Stimulated activated CD8-positive, alpha-beta memory T cell treated with anti-CD3 and anti-CD28 coated beads, Interleukin-12 subunit alpha, Interleukin-12 subunit beta, amount 100 ng/mL, for 1 hour (primary cell): Measurements from ENCODE around the gene SPCS2.
"Not testable (repeated sequence)": the region's sequence is repeated elsewhere in the genome, so short reads cannot be mapped to it uniquely, and the experiment has no call there.

Experiments used
- DNase-seq: peaks from one replicate; pipeline ENCODE4 v3.0.0-alpha.2; 2020; ENCODE audit warnings: low read depth

Gene SPCS2

GRCh38 chr11:74950374-74950969 is 1.4 kb downstream of the SPCS2 start:
- no peak for DNase-seq

- DNase-seq: no peak
Measured at GRCh38 chr11:74951226-74951625, 2.2 kb downstream of the SPCS2 start.

- no peak for DNase-seq
Measured at GRCh38 chr11:74952752-74953151, 3.7 kb downstream of the SPCS2 start.

GRCh38 chr11:74953451-74953850 is 4.4 kb downstream of the SPCS2 start:
- no peak for DNase-seq

DNA sequence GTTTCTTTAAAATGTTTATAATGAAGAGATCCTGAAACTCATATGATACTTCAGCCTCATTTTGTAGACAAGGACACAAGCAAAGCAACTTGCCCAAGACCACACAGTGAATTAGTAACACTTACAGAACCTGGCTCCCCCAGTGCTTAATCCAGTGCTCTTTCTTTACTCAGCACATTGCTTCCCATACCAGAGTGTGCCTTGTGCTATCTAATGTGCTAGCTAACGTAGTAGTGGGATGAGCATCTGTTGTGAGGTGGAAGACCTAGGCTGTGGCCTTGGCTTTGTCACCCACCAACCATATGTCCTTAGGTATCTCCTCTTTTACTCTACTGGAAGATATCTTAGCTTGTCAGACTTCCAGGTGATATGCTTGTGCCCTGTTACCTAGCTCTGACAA is 5.1 kb downstream of the SPCS2 start:
- DNase-seq: no peak

DNA sequence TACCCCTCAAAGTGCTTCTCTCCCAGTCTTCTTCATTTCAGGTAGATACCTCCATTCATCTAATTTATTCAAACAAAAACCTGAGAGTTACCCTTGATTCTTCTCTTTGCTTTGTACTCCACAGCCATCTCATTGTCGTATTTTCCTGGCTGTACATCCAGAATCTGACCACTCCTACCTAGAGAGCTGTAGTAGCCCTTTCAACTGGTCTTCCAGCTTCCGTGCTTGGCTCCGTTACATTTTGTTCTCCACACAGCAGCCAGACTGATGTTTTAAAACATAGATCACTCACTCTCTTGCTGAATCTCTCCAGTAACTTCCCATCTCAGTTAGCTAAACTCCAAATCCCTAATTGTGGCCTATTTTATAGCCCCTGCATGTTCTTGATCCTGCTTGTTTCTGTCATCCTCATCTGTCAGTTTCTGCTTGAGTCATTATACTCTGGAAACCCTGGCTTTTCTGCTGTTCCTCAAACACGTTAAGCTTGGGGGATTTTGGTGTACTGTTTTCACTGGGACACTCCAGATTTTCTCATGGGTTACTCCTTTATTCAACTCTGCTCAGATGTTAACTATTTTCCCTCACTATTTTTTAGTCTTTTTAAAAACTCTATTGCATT is 7.4 kb downstream of the SPCS2 start:
- DNase-seq: no peak

DNA sequence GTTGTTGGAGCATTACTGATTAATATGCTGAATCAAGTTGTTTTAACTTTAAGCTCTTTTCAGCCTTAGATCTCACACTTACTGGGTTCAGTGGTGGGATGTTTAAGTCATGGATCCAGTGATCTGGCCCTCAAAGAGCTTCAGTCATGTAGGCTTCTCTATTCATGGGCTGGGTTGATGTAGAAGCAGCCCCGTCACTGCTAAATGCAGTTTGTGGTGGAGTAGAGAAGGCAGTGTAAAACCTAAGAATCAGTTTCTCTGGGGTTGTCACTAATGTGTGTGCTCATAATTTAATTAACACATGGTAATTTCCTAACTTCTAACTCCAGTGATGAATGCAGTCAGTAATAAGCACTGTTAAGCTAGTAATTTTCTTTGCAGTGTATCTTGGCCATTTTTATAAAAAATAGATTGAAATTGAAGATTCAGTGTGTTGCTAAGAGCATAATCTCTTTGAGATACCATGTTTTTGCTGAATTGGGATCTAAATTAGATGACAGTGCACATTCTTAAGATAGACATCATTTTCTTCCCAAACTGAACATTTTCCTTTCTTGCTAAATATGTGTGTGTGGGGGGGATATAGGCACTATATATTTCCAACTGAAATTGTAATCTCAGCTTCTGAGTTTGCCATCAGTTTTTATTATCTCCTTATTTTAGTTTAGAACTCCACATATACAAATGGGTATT is 9.0 kb downstream of the SPCS2 start:
- no peak for DNase-seq

DNA sequence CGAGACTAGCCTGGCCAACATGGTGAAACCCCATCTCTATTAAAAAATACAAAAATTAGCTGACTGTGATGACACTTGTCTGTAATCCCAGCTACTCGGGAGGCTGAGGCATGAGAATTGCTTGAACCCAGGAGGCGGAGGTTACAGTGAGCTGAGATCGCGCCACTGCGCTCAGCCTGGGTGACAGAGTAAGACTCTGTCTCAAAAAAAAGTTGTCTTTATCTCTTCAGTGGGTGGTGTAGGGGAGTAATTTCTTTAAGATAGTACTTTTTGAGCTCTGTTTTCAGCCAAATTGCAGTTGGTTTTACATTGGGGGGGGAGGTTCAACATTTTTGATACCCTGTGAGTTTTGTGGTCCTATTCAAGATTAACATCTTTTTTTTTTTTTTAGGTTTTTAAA is 11.1 kb downstream of the SPCS2 start:
- DNase-seq: not testable (repeated sequence)

GRCh38 chr11:74966651-74967050 is 17.6 kb downstream of the SPCS2 start:
- DNase-seq: no peak

DNA sequence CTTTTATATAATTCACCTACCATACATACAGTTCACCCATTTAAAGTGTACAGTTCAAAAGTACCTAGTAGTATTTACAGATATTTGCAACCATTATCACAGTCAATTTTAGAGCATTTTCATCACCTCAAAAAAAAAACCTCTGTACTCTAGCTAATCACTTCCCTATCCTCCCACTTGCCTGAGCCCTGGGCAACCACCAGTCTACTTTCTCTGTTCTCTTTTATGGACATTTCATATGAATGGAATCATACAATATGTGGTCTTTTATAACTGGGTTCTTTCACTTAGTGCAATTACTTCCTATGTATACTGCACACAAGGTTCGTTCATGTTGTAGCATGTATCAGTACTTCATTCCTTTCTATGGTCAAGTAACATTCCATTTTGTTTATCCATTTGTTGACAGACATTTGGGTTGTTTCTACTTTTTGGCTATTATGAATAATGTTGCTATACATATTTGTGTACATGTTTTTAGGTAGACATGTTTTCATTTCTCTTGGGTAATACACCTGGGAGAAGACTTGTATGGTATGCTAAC is 21.9 kb downstream of the SPCS2 start:
- no peak for DNase-seq

- DNase-seq: no peak
Measured at GRCh38 chr11:74971424-74971823, 22.4 kb downstream of the SPCS2 start.

DNA sequence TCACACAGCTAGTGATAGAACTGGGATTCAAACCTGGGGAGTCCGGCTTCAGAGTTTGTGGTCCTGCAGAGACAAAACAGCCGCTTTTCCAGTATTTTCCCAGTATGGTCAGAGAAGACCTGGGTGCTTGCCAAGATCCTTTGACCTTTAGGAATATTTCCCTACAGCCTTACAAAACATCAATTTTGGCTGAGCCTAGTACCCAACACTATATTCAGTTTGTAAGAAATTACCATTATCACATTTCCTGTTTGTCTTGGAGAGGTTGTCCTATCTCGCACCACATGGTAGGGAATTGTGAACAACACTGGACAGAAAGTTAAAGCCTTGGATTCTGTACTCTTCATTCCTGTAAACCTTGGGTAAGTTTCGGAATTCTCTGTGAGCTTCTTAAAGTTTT is 29.0 kb downstream of the SPCS2 start:
- DNase-seq: no peak

GRCh38 chr11:74980634-74981033 is 31.6 kb downstream of the SPCS2 start:
- no peak for DNase-seq

DNA sequence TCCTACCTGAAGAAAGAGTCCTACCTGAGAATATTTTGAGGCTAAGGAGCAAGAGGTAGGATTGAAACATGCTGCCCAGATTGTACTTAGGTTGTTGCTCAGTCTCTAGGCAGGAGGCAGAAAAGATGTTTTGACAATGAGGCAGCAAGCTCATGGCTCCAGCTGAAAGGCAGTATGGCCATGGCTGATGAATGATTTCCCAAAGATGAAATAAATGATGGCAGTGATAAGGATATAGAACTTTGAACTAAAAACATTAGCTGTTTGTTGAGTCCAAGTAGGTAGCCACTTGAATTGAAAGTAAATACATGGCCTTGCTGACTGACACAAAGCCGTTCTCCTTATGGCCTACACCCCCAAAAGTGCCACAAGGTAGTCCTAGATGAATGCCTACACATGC is 32.8 kb downstream of the SPCS2 start:
- no peak for DNase-seq

- no peak for DNase-seq
Measured at GRCh38 chr11:74984070-74984469, 35.0 kb downstream of the SPCS2 start.

DNA sequence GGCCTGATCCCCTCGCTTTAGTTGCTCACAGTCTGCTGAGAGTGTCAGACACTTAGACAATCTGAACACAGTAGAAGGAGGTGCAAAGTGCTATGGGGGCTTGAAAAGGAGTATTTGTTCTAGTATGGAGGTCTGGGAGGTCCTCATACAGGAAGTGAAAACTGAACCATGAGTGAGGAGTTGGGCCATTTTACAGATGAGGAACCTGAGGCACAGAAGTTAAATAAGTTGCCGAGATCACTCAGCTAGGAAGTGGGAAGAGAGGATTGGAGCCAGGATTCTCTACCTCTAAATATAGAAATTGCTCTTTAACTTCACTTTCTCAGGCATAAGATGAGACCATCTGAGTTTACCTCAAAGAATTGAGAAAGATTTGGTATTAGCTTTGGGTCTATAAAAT is 35.7 kb downstream of the SPCS2 start:
- no peak for DNase-seq

- peak; percentile 74 for DNase-seq
Measured at GRCh38 chr11:74988541-74989259, 39.6 kb downstream of the SPCS2 start, which contains the start of gene NEU3. Gene NEU3 (plus strand): TSS chr11:74988933. CDS start chr11:74989061, 128 bp downstream.

- DNase-seq: no peak
Measured at GRCh38 chr11:74989260-74989638, 40.2 kb downstream of the SPCS2 start.

GRCh38 chr11:74990150-74990549 is 41.1 kb downstream of the SPCS2 start:
- not testable (repeated sequence) for DNase-seq

DNA sequence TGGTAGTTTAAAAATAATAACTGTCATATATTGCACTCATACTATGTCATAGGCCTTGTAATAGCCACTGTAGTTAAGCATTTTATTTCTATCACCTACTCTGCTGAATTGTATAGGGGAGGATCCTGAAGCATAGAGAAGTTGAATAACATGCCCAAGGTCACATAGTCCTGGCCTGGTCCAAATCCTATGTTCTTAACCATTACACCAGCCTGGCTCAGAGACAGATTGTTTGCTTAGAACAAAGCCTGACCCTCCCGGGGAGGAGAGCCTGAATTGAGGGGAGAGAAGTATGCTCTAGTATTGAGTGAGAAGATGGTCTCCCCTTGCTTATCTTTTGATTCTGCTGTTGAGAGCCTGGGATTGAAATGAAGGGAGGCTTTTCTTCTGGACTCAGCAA is 41.9 kb downstream of the SPCS2 start:
- DNase-seq: no peak

GRCh38 chr11:74992852-74993251 is 43.8 kb downstream of the SPCS2 start:
- DNase-seq: no peak

DNA sequence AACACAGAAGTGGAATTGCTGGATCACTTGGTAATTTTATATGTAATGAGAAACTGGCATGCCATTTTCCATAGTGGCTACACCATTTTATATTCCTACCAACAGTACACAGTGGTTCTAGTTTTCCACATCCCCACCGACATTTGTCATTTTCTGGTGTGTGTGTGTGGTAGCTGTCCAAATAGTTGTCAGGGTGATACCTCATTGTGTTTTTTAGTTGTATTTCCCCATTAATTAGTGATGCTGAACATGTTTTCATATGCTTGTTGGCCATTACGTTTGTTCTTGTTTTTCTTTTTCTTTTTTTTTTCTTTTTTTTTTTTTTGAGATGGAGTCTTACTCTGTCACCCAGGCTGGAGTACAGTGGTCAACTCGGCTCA is 51.9 kb downstream of the SPCS2 start:
- no peak for DNase-seq

DNA sequence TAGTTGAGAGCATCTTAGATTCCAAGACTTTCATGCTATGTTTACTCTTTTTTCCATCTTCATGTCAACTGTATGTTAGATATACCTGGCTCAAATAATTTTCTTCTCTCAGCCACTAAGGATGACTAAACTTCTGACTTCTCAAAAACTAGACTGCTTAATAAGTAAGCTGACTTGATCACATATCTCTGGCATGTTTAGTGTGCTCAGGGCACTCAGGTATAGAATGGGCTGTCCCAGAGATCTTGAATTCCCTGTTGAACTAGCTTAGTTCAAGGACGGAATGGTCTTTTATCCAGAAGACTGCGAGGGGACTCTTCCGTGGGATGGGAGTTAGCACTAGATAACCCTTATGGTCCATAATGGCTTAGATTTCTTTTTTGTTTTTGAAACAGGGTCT is 52.6 kb downstream of the SPCS2 start:
- no peak for DNase-seq
